CD4-positive, alpha-beta T cell treated with Interleukin-17A for 1 hour (primary cell): Measurements from ENCODE around the gene RP2.

Source experiments
- DNase-seq: peaks from one replicate; pipeline ENCODE4 v3.0.0-alpha.2; 2020

Gene RP2

GRCh38 chrX:46927718-46928117 is 90.9 kb downstream of the RP2 start:
- no peak for DNase-seq

- no peak for DNase-seq
Measured at GRCh38 chrX:46929439-46930261, 92.8 kb downstream of the RP2 start.
